Adrenal gland (tissue), 12 donors: Measurements from ENCODE around the gene MAPK1. TPM values are rescaled to one million over a fixed set of nuclear protein-coding genes. Genes with fewer than 3 reads are reported as not detected.

ENCODE experiments used
- DNase-seq, 7 donors: peaks; one replicate each; pipeline ENCODE4 v3.0.0-alpha.2; 2019 to 2020
- H3K27ac ChIP-seq, 5 donors: fragments of 200-600 bp; sonication (generic) in 4 of 5; 1 replicate in 3 of 5; 2 replicates in 2 of 5; pipeline versions ENCODE4 v1.5.1 to v1.8.0; 2016 to 2020; ENCODE audit warnings: mild to moderate bottlenecking in 1 of 5
- H3K27me3 ChIP-seq: fragments of 200-600 bp; 2 replicates; pipeline ENCODE4 v1.8.0; 2021
- H3K36me3 ChIP-seq, 2 donors: fragments of 200-600 bp; replicated peaks in 1 of 2; 1 replicate in 1 of 2; 2 replicates in 1 of 2; pipeline versions ENCODE4 v1.5.1 to v1.8.0; 2018 to 2022
- H3K4me1 ChIP-seq, 2 donors: fragments of 200-600 bp; replicated peaks in 1 of 2; 1 replicate in 1 of 2; 2 replicates in 1 of 2; pipeline versions ENCODE4 v1.5.1 to v1.8.0; 2018 to 2021
- H3K4me3 ChIP-seq, 4 donors: fragments of 200-600 bp; sonication (generic) in 3 of 4; one replicate each; pipeline ENCODE4 v1.5.1; 2016 to 2018
- H3K9me3 ChIP-seq, 3 donors: fragments of 200-600 bp; sonication (generic) in 1 of 3; replicated peaks in 1 of 3; 1 replicate in 2 of 3; 2 replicates in 1 of 3; pipeline versions ENCODE4 v1.5.1 to v1.8.0; 2016 to 2021
- POLR2A ChIP-seq, 2 donors: fragments of 450-650 bp; IDR thresholded peaks; one replicate each; pipeline ENCODE4 v1.6.1; 2017; ENCODE audit warnings: antibody characterized with exemption in 2 of 2, mild to moderate bottlenecking in 2 of 2, moderate library complexity in 1 of 2
- WGBS, 4 donors: extraction: QIAGEN DNeasy Blood & Tissue Kit in 2 of 4; methylation state at CpG; one replicate each; pipeline versions ENCODE4 v1.1.5 to v1.1.7; 2013 to 2017; 5-methylcytosine and 5-hydroxymethylcytosine counted together
- intact Hi-C, 2 donors: fragments of 100-400 bp; cut with DNase I; formaldehyde crosslinking; loops; one replicate each; pipeline versions ENCODE4 v1.14.1 to v1.15.0; 2022 to 2023
- polyA plus RNA-seq, 3 donors: library from polyadenylated mRNA; stranded (reverse); fragments of 200-250 nt in 2 of 3; fragments of 350-450 nt in 1 of 3; fragmentation: Illumina TruSeq in 1 of 3; extraction: RNeasy Lipid Tissue Mini Kit (QIAGEN cat#74804) in 1 of 3; gene quantifications; one replicate each; pipeline ENCODE4 v1.2.3, GENCODE V29; 2013 to 2014
- small RNA-seq, 2 donors: library from RNA; depleted of rRNA; stranded (forward); fragments of <200 nt; gene quantifications; one replicate each; pipeline ENCODE3, GENCODE V24; 2016
- total RNA-seq, 9 donors: library from RNA; depleted of rRNA in 4 of 9; stranded (reverse); fragments of >200 nt in 4 of 9; fragments of 120-200 nt in 1 of 9; fragmentation: NEBNext Ultra II Directional in 1 of 9; extraction: Animal tissue kit (Norgen Biotek cat#: 25700) in 1 of 9; gene quantifications; one replicate each; pipeline versions ENCODE4 v1.1.0 to v1.2.4, GENCODE V29; 2013 to 2023
- TF ChIP-seq, protein P1 (sequence below), 6 experiments: fragments of 450-650 bp in 4 of 6; fragments of 200-600 bp in 2 of 6; sonication (generic) in 1 of 6; IDR thresholded peaks; 1 replicate in 5 of 6; 2 replicates in 1 of 6; pipeline versions ENCODE4 v1.5.1 to v1.8.0; 2016 to 2021; ENCODE audit warnings: antibody characterized with exemption in 6 of 6, mild to moderate bottlenecking in 2 of 6, moderate library complexity in 1 of 6
- donor health status: healthy with polysubstance abuse.
- donor health status: Bipolar disorder and iron deficiency.
- donor health status: DM: yes; HTN: yes; CAD: no.
- donor health status: DM: no; HTN: no; CAD: no.
- donor health status: DM: no; HTN: no; CAD: no.
- donor health status: DM: yes; HTN: yes; CAD: no.

The MAPK1 gene
- total and polyA plus RNA-seq, 12 donors, result 9.6 to 201 (median 94.4) TPM

DNA sequence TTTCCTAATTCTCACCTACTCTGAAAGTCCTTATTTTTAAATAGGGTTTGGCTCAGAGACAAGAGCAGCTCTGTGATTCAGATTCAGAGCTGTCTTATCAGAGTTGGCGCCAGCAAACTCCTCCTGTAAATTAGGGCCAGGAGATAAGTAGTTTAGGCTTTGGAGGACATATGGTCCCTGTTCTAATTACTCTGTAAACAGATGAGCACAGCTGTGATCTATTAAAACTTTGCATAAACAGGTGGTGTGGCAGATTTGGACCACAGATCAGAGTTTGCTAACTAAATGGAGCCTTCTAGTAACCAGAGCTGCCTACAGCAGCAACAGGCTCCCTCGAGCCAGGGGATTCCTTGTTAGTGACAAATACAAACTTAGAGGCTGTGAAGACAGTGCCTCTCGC lies 159.8 kb downstream of the MAPK1 start:
- intact Hi-C loops, result no loop called here

More for the DNA sequence above, 159.8 kb downstream of the MAPK1 start:
- Histone ChIP-seq H3K4me1 (peaks cover 0 to 11% of the 10 kb centered on the region in 2 donors), H3K36me3 (no peaks in the 10 kb centered on the region), H3K9me3 (no peaks in the 10 kb centered on the region), H3K27me3 (no peaks in the 10 kb centered on the region), H3K27ac (no peak overlapping the region), H3K4me3 (no peak overlapping the region)
- WGBS, 4 donors, result 34 to 50% (median 44%) methylated on average over 3 of the region's 3 CpGs
- no peak for TF ChIP-seq POLR2A (IDR thresholded peaks at IDR 0.05)
- TF ChIP-seq, protein P1, sequence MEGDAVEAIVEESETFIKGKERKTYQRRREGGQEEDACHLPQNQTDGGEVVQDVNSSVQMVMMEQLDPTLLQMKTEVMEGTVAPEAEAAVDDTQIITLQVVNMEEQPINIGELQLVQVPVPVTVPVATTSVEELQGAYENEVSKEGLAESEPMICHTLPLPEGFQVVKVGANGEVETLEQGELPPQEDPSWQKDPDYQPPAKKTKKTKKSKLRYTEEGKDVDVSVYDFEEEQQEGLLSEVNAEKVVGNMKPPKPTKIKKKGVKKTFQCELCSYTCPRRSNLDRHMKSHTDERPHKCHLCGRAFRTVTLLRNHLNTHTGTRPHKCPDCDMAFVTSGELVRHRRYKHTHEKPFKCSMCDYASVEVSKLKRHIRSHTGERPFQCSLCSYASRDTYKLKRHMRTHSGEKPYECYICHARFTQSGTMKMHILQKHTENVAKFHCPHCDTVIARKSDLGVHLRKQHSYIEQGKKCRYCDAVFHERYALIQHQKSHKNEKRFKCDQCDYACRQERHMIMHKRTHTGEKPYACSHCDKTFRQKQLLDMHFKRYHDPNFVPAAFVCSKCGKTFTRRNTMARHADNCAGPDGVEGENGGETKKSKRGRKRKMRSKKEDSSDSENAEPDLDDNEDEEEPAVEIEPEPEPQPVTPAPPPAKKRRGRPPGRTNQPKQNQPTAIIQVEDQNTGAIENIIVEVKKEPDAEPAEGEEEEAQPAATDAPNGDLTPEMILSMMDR (IDR thresholded peaks at IDR 0.05), result no peak
- DNase-seq, result no peak

Small RNAs within 50 kb of the gene (small RNA-seq; reads per million reads assigned to genes)
- 0 reads per million in 2 donors for gene RN7SL280P
- 0 reads per million in 2 donors for gene RNA5SP493

Other genes starting within 250 kb of the MAPK1 start
- 10 to 100 TPM in 8 of 9 donors, 1 to 10 TPM in 1; 8.9 to 33.6 (median 17.4) TPM for gene YDJC, start 237.6 kb downstream of the MAPK1 start, total RNA-seq
- 10 to 100 TPM in 2 of 3 donors, 1 to 10 TPM in 1; 2.5 to 36.2 (median 31.2) TPM for gene YDJC, start 237.6 kb downstream of the MAPK1 start, polyA plus RNA-seq
- gene CCDC116, start 234.9 kb downstream of the MAPK1 start, total RNA-seq, result under 1 TPM in 7 of 9 donors, not detected in 2; 0.19 to 0.50 (median 0.28) TPM
- 1 to 10 TPM in 1 of 3 donors, under 1 TPM in 1, not detected in 1; 0.77 to 1.9 TPM for gene CCDC116, start 234.9 kb downstream of the MAPK1 start, polyA plus RNA-seq
- 10 to 100 TPM; 14.0 to 83.9 (median 27.4) TPM for gene SDF2L1, start 225.3 kb downstream of the MAPK1 start, total RNA-seq
- gene SDF2L1, start 225.3 kb downstream of the MAPK1 start, polyA plus RNA-seq, result 10 to 100 TPM; 15.3 to 37.5 (median 19.1) TPM
- gene PPIL2, start 201.6 kb downstream of the MAPK1 start, total RNA-seq, result 10 to 100 TPM; 32.2 to 58.1 (median 42.0) TPM
- 10 to 100 TPM; 33.6 to 65.6 (median 61.7) TPM for gene PPIL2, start 201.6 kb downstream of the MAPK1 start, polyA plus RNA-seq
- 10 to 100 TPM in 1 of 9 donors, 1 to 10 TPM in 8; 1.1 to 19.4 (median 3.0) TPM for gene YPEL1, start 131.9 kb downstream of the MAPK1 start, total RNA-seq
- gene YPEL1, start 131.9 kb downstream of the MAPK1 start, polyA plus RNA-seq, result 1 to 10 TPM in 2 of 3 donors, under 1 TPM in 1; 0.84 to 4.4 (median 1.8) TPM
- 10 to 100 TPM; 25.3 to 60.6 (median 45.3) TPM for gene PPM1F, start 85.2 kb upstream of the MAPK1 start, total RNA-seq
- 10 to 100 TPM in 2 of 3 donors, 1 to 10 TPM in 1; 9.9 to 29.2 (median 20.1) TPM for gene PPM1F, start 85.2 kb upstream of the MAPK1 start, polyA plus RNA-seq
- 10 to 100 TPM; 15.3 to 31.0 (median 24.0) TPM for gene TOP3B, start 115.1 kb upstream of the MAPK1 start, total RNA-seq
- gene TOP3B, start 115.1 kb upstream of the MAPK1 start, polyA plus RNA-seq, result 10 to 100 TPM in 2 of 3 donors, 1 to 10 TPM in 1; 8.5 to 31.8 (median 18.6) TPM